Keratinocyte (primary cell): Measurements from ENCODE around the gene POLD4.

Experiments used
- EZH2 ChIP-seq: IDR thresholded peaks from one replicate; pipeline ENCODE4 v1.6.1; 2012; ENCODE audit warnings: inconsistent platforms, mild to moderate bottlenecking, low read length, moderate library complexity
- TF ChIP-seq, protein P1 (sequence below), 3 experiments: IDR thresholded peaks in 1 of 3; conservative IDR thresholded peaks in 1 of 3; optimal IDR thresholded peaks in 1 of 3; 2 replicates in 2 of 3; 3 replicates in 1 of 3; pipeline versions ENCODE3 to v1.5.1; 2011; ENCODE audit warnings: low read length in 3 of 3, mild to moderate bottlenecking in 3 of 3, moderate library complexity in 2 of 3, control low read depth in 1 of 3, inconsistent platforms in 1 of 3; ENCODE audit not compliant: insufficient read depth in 2 of 3; ENCODE audit errors: extremely low read depth in 1 of 3

GRCh38 chr11:67332081-67332691 is 21.2 kb downstream of the POLD4 start:
- no peak for TF ChIP-seq EZH2
- TF ChIP-seq, protein P1, sequence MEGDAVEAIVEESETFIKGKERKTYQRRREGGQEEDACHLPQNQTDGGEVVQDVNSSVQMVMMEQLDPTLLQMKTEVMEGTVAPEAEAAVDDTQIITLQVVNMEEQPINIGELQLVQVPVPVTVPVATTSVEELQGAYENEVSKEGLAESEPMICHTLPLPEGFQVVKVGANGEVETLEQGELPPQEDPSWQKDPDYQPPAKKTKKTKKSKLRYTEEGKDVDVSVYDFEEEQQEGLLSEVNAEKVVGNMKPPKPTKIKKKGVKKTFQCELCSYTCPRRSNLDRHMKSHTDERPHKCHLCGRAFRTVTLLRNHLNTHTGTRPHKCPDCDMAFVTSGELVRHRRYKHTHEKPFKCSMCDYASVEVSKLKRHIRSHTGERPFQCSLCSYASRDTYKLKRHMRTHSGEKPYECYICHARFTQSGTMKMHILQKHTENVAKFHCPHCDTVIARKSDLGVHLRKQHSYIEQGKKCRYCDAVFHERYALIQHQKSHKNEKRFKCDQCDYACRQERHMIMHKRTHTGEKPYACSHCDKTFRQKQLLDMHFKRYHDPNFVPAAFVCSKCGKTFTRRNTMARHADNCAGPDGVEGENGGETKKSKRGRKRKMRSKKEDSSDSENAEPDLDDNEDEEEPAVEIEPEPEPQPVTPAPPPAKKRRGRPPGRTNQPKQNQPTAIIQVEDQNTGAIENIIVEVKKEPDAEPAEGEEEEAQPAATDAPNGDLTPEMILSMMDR (optimal IDR thresholded peaks at IDR 0.05 in 1 of 3, IDR thresholded peaks at IDR 0.05 in 1 of 3, conservative IDR thresholded peaks at IDR 0.05 in 1 of 3; ENCODE audit: extremely low read depth in 1 of 3, insufficient read depth in 2 of 3, low read length in 3 of 3) = no peak
